ENCODE results near the gene ANKHD1. TPM values are rescaled to one million over a fixed set of nuclear protein-coding genes. Genes with fewer than 3 reads are reported as not detected.

Gene ANKHD1, protein sequence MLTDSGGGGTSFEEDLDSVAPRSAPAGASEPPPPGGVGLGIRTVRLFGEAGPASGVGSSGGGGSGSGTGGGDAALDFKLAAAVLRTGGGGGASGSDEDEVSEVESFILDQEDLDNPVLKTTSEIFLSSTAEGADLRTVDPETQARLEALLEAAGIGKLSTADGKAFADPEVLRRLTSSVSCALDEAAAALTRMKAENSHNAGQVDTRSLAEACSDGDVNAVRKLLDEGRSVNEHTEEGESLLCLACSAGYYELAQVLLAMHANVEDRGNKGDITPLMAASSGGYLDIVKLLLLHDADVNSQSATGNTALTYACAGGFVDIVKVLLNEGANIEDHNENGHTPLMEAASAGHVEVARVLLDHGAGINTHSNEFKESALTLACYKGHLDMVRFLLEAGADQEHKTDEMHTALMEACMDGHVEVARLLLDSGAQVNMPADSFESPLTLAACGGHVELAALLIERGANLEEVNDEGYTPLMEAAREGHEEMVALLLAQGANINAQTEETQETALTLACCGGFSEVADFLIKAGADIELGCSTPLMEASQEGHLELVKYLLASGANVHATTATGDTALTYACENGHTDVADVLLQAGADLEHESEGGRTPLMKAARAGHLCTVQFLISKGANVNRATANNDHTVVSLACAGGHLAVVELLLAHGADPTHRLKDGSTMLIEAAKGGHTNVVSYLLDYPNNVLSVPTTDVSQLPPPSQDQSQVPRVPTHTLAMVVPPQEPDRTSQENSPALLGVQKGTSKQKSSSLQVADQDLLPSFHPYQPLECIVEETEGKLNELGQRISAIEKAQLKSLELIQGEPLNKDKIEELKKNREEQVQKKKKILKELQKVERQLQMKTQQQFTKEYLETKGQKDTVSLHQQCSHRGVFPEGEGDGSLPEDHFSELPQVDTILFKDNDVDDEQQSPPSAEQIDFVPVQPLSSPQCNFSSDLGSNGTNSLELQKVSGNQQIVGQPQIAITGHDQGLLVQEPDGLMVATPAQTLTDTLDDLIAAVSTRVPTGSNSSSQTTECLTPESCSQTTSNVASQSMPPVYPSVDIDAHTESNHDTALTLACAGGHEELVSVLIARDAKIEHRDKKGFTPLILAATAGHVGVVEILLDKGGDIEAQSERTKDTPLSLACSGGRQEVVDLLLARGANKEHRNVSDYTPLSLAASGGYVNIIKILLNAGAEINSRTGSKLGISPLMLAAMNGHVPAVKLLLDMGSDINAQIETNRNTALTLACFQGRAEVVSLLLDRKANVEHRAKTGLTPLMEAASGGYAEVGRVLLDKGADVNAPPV (N-terminal part only)
- total RNA-seq, result 100 to 1,000 TPM; 154 to 235 (median 167) TPM
- 10 to 100 TPM; 30.5 to 52.3 (median 42.3) TPM for polyA plus RNA-seq
- long read RNA-seq, donor 1, partial matches to known transcripts, result 17 of 22 reads
- long read RNA-seq, donor 1, other reads (novel, unspliced or antisense), result 0 of 22 reads
- long read RNA-seq, donor 2, partial matches to known transcripts, result 6 of 8 reads
- long read RNA-seq, donor 2, other reads (novel, unspliced or antisense), result 0 of 8 reads

GRCh38 chr5:140401362-140402257, at the start of gene ANKHD1:
Gene ANKHD1 (plus strand): TSS chr5:140401833. CDS start chr5:140401968, 135 bp downstream.
- WGBS, 5 donors, result 0 to 1% (median 0%) methylated on average over 62 to 83 of the region's 83 CpGs
- TF ChIP-seq POLR2A (IDR thresholded peaks at IDR 0.05) (peak; percentile 68 to 96 (median 88)), CTCF (IDR thresholded peaks at IDR 0.05 in 8 of 11, conservative IDR thresholded peaks at IDR 0.05 in 3 of 11) (peak in 5 of 11 experiments; percentile 8 to 44 (median 36)), POLR2AphosphoS5 (IDR thresholded peaks at IDR 0.05) (peak; percentile 98 to 99 (median 98))
- Histone ChIP-seq H3K27me3 (replicated peaks in 1 of 7) (no peaks in the 10 kb centered on the region), H3K9me3 (no peaks in the 10 kb centered on the region), H3K36me3 (peaks cover 0 to 14% (median 0%) of the 10 kb centered on the region in 6 donors), H3K27ac (peak within 1 kb of the TSS; percentile 92 to 100 (median 98)), H3K4me3 (peak within 1 kb of the TSS; percentile 86 to 99 (median 96)), H3K4me1 (peaks cover 25 to 62% (median 51%) of the 10 kb centered on the region in 6 donors)
- intact Hi-C loops (cut with DNase I; ENCODE audit: low total_unique reads), result no loop called here
- peak; percentile 99 for DNase-seq

- no peak overlapping the region for H3K4me3 ChIP-seq
- peaks cover 8 to 27% (median 17%) of the 10 kb centered on the region in 6 donors for H3K4me1 ChIP-seq
- 46 to 74% (median 66%) methylated on average over 7 of the region's 7 CpGs for WGBS, 5 donors
- H3K36me3 ChIP-seq, result no peaks in the 10 kb centered on the region
- no peak overlapping the region for H3K27ac ChIP-seq
- TF ChIP-seq POLR2A (IDR thresholded peaks at IDR 0.05) (no peak), POLR2AphosphoS5 (IDR thresholded peaks at IDR 0.05) (no peak), CTCF (IDR thresholded peaks at IDR 0.05 in 8 of 11, conservative IDR thresholded peaks at IDR 0.05 in 3 of 11) (no peak)
- peaks cover 0 to 17% (median 0%) of the 10 kb centered on the region in 7 donors for H3K27me3 ChIP-seq (replicated peaks in 1 of 7)
- intact Hi-C loops (cut with DNase I; ENCODE audit: low total_unique reads), result no loop called here
- DNase-seq, result no peak
- no peaks in the 10 kb centered on the region for H3K9me3 ChIP-seq
These were observed 46.1 kb upstream of the ANKHD1 start for GRCh38 chr5:140355546-140355945.
